Right ventricle myocardium inferior (tissue), 1 donor: ENCODE data around the gene PUS1. TPM values are rescaled to one million over a fixed set of nuclear protein-coding genes. Genes with fewer than 3 reads are reported as not detected.
"Not testable (repeated sequence)": the region's sequence is repeated elsewhere in the genome, so short reads cannot be mapped to it uniquely, and the experiment has no call there.

ENCODE experiments used
- ATAC-seq: fragments of 200-7000 bp; cut with Tn5 transposase; one replicate; pipeline ENCODE4 v1.9.1; 2020; ENCODE audit warnings: mild to moderate bottlenecking, moderate library complexity
- DNase-seq: peaks from one replicate; pipeline ENCODE4 v3.0.0; 2021; ENCODE audit errors: missing footprints
- intact Hi-C: fragments of 100-400 bp; cut with DNase I; formaldehyde crosslinking; loops from one replicate; pipeline ENCODE4 v1.11.0; 2022
- long read RNA-seq: library from polyadenylated mRNA; unstranded; transcript quantifications from one replicate; pipeline ENCODE4 v2.0.0, GENCODE V29; 2021
- total RNA-seq: library from RNA; stranded (reverse); fragmentation: NEBNext Ultra II Directional; extraction: Animal tissue kit (Norgen Biotek cat#: 25700); gene quantifications from one replicate; pipeline ENCODE4 v1.2.1, GENCODE V29; 2021
- donor health status: DM: no; HTN: yes; CAD: no; lungs with severe emphysema.

Gene PUS1
- 9.4 TPM for total RNA-seq
- long read RNA-seq, full-length matches to known transcripts, result 4 of 6 reads
- long read RNA-seq, partial matches to known transcripts, result 1 of 6 reads
- long read RNA-seq, other reads (novel, unspliced or antisense), result 1 of 6 reads

DNA sequence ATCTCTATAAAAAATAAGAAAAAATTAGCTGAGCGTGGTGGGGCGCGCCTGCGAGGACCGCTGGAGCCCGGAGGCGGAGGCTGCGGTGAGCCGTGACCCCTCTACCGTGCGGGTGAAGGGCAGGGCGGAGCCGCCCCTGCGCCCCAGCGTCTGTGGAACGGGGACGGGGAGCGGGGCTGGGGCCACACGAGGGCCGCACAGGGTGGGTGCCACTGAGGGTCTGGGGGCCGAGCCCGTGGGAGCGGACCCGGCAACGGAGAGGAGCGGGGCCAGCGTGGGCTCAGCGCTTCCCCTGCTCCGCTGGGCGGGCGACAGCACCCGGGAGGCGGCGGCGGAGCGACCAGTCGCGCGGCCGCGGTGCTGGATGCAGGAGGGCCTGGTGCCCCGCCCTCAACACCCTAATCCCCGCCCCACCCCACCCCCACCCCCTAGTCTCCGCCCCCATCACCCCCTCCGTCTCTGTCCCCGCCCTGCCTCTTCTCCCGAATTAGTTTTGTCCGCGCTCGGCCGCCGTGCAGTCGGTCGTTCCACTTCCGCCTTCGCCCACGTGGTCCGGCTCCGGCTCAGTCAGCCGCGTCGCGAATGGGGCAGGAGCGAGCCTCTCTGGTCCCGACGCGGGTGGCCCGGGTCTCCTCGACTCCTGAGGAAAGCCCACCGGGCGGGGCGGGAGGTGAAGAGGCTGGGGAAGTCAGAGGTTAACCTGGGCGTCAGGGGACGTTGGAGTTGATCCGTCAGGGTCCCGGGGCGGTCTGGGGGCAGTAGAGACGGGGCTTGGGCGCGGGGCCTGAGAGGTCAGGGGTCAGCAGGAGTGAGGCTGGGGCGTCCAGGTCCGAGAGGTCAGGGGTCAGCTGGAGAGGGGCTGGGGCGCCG lies at the start of gene PUS1:
Gene PUS1, plus strand, starts transcription at position 566 of the 870 bp plus-strand sequence. CDS start 447 bp downstream, outside the sequence.
- DNase-seq (peak; percentile 95), ATAC-seq (peak; percentile 96)
- intact Hi-C loops, result loop anchor here (1.0 to 2.0 kb wide), 2 partner anchors 20 to 33 kb away; partner anchors contain the start of gene EP400

DNA sequence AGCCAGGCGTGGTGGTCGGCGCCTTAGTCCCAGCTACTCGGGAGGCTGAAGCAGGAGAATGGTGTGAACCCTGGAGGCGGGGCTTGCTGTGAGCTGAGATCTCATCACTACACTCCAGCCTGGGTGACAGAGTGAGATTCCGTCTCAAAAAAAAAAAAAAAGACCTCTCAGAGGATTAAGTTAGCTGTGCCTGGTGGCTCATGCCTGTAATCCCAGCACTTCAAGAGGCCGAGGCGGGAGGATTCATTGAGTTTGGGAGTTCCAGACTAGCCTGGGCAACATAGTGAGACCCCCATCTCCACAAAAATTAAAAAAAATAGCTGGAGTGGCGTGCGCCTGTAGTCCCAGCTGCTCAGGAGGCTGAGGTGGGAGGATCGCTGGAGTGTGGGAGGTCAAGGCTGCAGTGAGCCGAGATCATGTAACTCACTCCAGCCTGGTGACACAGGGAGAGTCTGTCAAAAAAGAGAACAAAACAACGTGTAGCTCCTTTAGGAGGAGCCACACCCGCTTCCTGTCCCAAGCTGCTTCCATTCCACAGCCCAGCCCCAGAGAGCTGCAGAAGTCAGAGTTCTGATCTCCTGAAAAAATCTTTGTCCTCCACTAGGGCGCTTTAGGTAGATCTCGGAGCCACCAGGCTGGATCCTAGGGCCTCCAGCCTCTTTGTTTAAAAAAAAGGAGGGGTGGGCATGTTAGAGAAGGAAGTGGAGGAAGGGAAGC lies 46.1 kb upstream of the PUS1 start:
- intact Hi-C loops, result no loop called here
- ATAC-seq (no peak), DNase-seq (no peak)

DNA sequence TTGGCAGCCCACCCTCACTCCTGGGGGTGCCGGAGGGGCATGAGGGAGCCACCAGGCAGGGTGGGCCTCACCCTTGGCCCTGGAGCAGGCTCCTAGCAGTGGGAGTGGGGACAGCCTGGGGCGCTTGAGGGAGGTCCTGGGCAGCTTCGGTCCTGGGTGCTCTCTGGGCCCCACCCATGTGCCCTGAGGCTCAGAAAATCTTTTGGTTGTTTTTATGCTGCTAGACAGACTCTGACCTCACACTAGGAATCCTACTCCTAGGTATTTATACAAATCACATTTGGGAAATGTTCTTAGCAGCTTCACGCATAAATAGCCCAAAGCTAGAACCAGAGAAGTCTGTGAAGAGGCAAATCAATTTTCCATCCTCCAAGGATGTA lies 45.6 kb upstream of the PUS1 start:
- no peak for ATAC-seq
- intact Hi-C loops, result no loop called here
- DNase-seq, result no peak

DNA sequence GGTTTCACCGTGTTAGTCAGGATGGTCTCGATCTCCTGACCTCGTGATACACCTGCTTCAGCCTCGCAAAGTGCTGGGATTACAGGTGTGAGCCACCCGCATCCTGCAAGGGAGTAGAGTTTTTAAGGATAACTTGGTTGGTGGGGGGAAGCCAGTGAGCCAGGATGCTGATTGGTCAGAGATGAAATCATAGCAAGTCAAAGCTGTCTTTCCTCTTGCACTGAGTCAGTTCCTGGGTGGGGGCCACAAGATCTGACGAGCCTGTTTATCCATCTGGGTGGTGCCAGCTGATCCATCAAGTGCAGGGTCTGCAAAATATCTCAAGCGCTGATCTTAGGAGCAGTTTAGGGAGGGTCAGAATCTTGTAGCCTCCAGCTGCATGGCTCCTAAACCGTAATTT lies 44.0 kb upstream of the PUS1 start:
- ATAC-seq, DNase-seq, intact Hi-C loops: not testable (repeated sequence)

DNA sequence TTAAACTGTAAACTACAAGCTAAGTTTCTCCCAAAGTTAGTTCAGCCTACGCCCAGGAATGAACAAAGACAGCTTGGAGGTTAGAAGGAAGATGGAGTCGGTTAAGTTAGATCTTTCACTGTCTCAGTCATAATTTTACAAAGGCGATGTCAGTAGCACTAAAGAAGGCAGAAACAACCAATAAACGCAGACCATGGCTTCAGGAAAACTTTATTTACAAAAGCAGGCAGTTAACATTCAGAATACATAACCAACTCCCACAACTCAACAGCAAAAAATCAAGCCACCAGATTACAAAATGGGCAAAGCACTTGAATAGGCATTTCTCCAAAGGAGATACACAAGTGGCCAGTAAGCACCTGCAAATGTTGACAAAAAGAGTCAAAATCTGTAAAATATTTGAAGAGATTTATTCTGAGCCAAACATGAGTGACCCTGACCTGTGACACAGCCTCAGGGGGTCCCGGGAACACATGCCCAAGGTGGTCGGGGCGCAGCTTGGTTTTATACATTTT lies 43.5 kb upstream of the PUS1 start:
- ATAC-seq (no peak), DNase-seq (no peak)
- intact Hi-C loops, result no loop called here

DNA sequence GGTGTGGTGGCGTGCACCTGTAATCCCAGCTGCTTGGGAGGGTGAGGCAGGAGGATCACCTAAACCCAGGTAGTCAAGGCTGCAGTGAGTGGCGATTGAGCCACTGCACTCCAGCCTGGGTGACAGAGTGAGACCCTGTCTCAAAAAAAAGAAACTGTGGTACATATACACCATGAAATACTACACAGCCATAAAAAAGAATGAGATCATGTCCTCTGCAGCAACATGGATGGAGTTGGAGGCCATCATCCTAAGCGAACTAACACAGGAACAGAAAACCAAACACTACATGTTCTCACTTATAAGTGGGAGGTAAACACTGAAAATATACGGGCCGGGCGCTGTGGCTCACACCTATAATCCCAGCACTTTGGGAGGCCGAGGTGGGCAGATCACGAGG lies 37.4 kb upstream of the PUS1 start:
- intact Hi-C loops, DNase-seq, ATAC-seq: not testable (repeated sequence)

DNA sequence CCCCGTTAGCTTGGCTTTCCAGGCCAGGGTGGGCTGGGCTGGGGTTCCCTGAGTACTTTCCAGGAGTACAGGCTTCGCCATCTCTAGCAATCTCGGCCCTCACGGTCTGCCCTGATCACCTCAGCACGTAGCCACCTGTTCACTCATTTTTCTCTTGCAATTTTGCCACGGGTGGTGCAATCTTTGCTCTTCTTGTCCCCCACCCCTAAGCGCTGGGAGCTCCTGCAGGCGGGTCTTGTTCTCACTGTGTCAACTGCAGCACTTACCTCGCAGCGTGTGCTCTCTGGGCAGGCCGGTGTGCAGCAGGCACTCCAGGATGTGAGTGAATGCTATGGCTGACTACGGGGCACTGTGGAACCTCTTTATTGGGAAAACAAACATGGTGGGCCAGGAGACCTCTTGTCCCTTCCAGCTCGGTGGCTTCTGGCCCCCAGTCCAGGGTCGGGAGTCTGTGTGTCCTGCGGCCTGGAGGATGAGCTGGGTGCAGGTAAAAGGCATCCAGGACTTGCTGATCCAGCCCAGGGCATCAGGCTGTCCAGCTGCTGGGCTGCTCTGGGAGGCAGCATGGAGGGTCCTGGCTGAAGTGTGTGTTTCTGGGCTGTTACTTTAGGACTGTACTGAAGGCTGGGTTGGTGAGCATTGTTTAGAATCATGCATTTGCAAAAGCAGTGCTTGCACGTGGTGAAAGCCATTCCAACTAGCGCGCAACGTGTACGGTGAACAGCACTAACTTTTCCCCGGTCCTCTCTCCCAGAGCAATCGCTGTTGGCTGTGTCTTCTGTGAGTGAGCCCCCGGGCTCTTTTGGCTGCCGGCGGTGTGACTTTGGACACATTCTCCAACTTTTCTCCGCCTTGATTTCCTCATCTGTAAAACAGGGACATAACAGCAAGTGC lies 36.1 kb upstream of the PUS1 start:
- intact Hi-C loops, result no loop called here
- peak; percentile 53 for DNase-seq
- ATAC-seq, result no peak

DNA sequence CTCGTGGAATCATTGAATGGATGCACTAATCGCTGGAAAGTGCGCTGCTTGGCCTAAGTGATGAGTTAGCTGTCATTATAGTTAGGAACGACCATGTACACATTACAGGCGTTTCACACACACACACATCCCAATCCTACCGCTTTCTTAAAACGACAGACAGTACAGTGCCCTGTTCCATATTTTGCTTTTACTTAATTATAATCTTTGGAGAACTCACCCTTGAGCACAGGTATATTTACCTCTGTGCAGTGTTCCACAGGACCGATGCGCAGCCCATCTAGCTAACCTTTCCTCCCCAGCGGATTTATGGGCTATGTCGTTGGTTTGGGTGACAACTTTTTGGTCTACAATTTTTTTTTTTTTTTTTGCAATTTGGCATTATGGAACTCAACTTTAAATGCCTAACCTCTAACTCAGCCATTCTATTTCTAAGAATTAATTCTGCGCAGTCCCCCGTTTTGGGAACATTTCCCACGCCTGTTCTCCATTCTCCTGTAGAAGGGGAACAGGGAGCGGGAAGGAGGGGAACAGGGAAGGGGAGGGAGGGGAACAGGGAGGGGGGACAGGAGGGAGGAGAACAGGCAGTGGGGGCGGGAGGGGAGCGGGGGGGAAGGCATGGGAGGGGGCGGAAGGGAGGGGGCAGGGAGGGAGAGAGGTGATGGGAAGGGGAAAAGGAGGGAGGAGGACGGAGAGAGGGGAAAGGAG lies 35.3 kb upstream of the PUS1 start:
- no peak for ATAC-seq
- no peak for DNase-seq
- intact Hi-C loops, result no loop called here

DNA sequence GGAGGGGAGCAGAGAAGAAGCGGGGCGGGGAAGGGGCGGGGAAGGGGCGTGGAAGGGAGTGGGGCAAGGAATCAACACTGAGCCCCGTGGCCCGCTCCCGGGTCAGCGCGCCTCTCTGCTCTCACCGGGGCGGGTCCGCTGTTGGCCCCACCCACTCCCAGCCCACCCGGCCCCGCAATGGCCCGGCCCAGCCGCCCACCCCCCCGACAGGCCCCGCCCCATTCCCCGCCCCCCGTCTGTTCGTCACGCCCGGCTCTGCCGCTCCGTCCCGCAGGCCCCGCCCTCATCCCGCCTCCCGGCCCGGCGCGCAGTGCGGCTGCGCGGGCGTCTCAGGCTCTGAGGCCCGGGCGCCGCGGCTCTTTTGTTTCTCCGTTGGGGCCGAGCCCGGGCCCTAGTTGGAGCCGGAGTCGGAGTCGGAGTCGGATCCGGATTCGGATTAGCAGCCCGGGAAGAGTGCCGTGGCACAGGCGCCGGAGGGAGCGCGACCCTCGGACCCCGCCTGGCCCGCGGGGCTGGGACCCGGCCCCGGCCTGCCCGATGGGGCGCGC lies 34.7 kb upstream of the PUS1 start, which contains the start of gene ULK1:
Gene ULK1, plus strand, starts transcription at position 310 of the 548 bp plus-strand sequence. CDS start 380 bp downstream, outside the sequence.
- intact Hi-C loops, result no loop called here
- peak; percentile 81 for ATAC-seq
- peak; percentile 97 for DNase-seq

DNA sequence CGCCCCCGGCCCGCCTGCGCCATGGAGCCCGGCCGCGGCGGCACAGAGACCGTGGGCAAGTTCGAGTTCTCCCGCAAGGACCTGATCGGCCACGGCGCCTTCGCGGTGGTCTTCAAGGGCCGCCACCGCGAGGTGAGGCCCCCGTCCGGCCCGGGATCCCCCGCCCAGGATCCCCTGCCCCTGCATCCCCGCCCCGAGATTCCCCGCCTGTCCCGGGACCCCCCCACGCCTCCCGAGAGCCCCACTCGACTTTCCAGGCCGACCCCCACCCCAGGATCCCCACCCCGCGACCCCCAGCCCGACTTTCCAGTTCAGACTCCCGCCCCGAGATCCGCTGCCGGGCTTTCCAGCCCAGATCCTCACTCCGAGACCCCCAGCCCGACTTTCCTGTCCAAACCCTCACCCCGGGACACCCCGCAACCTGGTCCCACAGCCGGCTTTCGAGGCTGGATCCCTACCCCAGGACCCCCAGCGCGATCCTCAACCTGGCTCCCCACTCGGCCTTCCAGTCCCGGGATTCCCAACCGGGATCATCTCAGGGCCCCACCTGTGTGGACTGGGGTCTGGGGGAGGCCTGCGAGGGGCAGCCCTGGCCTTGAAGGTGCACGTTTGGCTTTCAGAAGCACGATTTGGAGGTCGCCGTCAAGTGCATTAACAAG lies 34.0 kb upstream of the PUS1 start:
- ATAC-seq (no peak), DNase-seq (peak; percentile 64)
- intact Hi-C loops, result no loop called here

DNA sequence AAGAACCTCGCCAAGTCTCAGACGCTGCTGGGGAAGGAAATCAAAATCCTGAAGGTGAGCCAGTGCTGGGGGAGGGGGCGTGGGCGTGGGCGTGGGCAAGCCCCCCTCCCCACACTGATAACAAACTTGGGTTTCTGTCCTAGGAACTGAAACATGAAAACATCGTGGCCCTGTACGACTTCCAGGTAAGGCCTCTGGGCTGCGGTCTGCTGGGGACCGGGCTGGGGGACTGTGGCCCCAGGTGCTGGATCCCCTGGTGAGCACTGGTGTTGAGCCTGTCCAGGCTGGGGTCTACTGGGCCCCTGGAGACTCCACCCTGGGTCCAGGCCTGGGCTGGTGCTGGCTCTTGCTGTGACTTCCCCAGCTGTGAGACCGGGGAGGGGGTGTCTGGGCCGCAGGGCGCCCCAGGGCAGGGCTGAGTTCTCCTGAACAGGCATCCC lies 33.4 kb upstream of the PUS1 start:
- ATAC-seq (no peak), DNase-seq (no peak)
- intact Hi-C loops, result loop anchor here (1.0 to 2.0 kb wide), 2 partner anchors 17 to 33 kb away; no protein-coding TSS in a partner anchor

DNA sequence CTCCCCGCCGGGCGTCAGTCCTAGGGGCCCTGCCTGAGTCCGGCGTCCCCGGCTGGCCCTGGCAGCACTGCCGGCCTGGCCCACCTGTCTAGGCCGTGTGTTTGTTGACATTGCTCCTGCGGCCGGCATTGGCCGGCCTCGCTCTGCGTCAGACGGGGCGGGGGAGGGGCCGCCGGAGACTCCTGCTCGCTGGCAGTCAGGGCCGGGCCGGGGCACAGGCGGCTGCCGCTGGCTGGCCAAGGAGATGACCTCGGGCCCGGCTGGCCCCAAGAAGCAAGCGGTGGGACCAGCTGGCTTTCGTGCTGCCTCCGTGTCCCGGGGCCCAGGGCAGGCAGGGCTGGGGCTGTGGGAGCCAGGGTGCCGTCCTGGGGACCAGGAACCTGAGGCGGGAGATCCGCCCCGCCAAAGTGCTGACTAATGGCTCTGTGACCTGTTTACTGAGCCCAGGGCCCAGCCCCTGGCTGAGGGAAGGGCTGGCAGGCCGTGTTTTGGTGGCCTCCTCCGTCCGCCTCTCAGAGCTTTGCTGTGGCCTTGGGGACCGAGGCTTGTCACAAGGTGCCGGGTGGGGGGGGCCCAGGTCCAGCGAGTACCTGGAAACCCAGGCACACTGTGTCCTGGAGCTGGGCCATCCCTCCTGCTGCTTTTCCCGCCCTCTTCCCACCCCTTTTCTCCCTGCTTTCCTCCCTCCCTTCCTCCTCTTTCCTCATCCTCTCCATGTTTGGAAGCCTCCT lies 32.8 kb upstream of the PUS1 start:
- intact Hi-C loops, result loop anchor here (1.0 to 2.0 kb wide), 2 partner anchors 17 to 32 kb away; no protein-coding TSS in a partner anchor
- peak; percentile 91 for ATAC-seq
- peak; percentile 95 for DNase-seq

DNA sequence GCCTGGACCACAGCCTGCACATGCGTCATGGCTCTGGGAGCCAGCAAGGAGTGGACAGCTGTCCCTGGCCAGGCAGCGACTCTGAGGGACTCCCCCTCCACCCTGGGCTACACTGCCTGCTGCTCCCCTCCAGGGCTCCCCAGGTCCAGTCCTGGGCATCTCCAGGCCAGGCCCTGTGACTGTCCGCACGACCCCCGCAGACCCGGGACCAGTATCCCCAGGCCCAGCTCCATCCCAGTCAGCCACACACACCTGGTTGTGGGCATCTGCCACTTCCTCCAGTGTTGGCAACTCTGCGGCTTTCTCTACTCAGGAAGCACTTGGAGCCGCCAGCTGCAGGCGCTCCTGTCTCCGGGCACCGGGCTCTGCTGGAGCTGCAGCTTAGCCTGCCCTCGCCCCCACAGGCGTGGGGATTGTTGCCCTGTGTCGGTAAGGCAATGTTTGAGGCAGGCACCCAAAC lies 32.2 kb upstream of the PUS1 start:
- intact Hi-C loops, result loop anchor here (1.0 to 2.0 kb wide), 2 partner anchors 16 to 31 kb away; no protein-coding TSS in a partner anchor
- peak; percentile 92 for DNase-seq
- no peak for ATAC-seq

DNA sequence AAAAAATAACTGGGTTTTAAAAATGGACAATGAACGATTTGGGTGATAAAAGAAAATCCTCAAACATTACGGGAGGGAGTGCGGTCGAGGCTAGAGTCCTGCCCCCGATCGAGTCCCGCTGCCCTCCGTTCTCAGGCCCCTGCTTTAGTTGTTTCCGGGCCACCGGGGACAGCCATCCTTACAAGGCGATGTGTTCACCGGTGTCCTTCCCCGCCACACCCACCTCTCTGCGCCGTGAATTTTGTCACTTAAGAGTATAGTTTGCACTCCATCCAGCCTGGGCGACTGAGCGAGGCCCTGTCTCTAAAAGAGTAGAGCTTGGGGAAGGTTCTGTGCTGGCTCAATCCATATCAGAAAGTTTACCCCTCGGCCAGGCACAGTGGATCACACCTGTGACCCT lies 31.8 kb upstream of the PUS1 start:
- ATAC-seq (no peak), DNase-seq (peak; percentile 59)
- intact Hi-C loops, result loop anchor here (2.0 kb wide), 1 partner anchor 16 kb away; no protein-coding TSS in a partner anchor

DNA sequence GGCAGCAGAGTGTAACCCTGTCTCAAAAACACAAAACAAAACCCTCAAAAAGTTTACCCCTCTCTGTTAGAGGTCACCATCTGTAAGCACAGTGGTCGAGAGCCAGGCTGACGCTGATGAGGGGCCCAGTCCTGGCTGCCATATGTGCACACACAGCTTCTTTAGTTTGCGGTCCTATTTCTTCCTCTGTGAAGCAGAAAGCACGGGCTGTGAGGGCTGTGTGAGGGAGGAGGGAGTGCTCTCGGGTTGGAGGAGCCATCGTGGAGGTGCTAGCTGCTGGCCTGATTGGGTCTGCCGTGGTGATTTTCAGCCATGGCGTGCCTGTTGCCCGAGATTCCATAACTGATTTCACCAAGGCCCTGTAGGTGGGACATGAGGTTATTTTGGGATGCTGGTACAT lies 31.2 kb upstream of the PUS1 start:
- no peak for ATAC-seq
- peak; percentile 54 for DNase-seq
- intact Hi-C loops, result loop anchor here (2.0 kb wide), 1 partner anchor 15 kb away; no protein-coding TSS in a partner anchor

DNA sequence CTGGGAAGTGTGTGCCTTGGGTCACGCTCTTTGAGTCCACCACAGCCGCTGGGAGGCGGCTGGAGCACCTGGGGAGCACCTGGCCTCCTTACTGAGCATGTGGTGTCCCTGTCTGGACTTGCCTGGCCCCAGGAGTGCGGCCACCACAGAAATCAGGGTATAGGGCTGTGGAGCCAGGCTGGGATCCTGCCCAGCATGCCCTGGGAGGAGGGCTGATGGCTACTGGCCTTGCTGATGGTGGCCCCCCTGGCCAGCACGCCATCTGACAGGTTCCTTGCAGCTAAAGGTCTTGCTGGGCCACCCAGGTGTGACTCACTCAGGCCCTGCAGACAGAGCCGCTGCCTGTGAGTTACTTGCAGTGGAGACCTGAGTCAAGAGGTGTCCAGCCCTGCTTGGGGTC lies 28.7 kb upstream of the PUS1 start:
- peak; percentile 25 for DNase-seq
- intact Hi-C loops, result no loop called here
- ATAC-seq, result no peak
